ENCODE data around the gene HS6ST3. TPM values are rescaled to one million over a fixed set of nuclear protein-coding genes. Genes with fewer than 3 reads are reported as not detected.

Gene HS6ST3
- total RNA-seq, 1 experiment from 2014 or later, result 1.2 TPM

- Mint-ChIP-seq H3K4me3 (no peak overlapping the region), H3K4me1 (peaks cover 15% of the 10 kb centered on the region), H3K27ac (no peak overlapping the region), H3K27me3 (ENCODE audit: low read depth) (no peaks in the 10 kb centered on the region), H3K36me3 (0 out of 2 replicates have a peak, but pooled peaks cover 2% of the 10 kb centered on the region), H3K9me3 (peaks cover 8% of the 10 kb centered on the region)
- ATAC-seq (no peak), DNase-seq (ENCODE audit: low spot score) (no peak)
- ChIA-PET POLR2A (no interaction called here), CTCF (interaction anchor here (1.2 kb wide), 1 partner anchor 264 kb away, joined by 3 read pairs; no protein-coding TSS in a partner anchor)
- TF ChIP-seq SP1 (CRISPR knock-in tag; conservative IDR thresholded peaks at IDR 0.05) (no peak), E2F4 (CRISPR knock-in tag; IDR thresholded peaks at IDR 0.05; ENCODE audit: borderline replicate concordance, low read depth) (no peak), KAT7 (CRISPR knock-in tag; IDR thresholded peaks at IDR 0.05; ENCODE audit: borderline replicate concordance) (no peak), MXD4 (CRISPR knock-in tag; IDR thresholded peaks at IDR 0.05; ENCODE audit: borderline replicate concordance) (no peak), SOX15 (CRISPR knock-in tag; IDR thresholded peaks at IDR 0.05) (no peak), SMAD3 (CRISPR knock-in tag; IDR thresholded peaks at IDR 0.05; ENCODE audit: borderline replicate concordance) (no peak), CREM (CRISPR knock-in tag; IDR thresholded peaks at IDR 0.05) (no peak), ZNF263 (CRISPR knock-in tag; IDR thresholded peaks at IDR 0.05; ENCODE audit: low read depth) (no peak), IRF2 (CRISPR knock-in tag; IDR thresholded peaks at IDR 0.05; ENCODE audit: borderline replicate concordance, low read depth) (no peak), ATF6 (CRISPR knock-in tag; IDR thresholded peaks at IDR 0.05) (no peak)
Observed at GRCh38 chr13:96492766-96493165, 402.9 kb downstream of the HS6ST3 start.

- H3K36me3 Mint-ChIP-seq, result no peaks in the 10 kb centered on the region
- no peak overlapping the region for H3K4me3 Mint-ChIP-seq
- H3K27ac Mint-ChIP-seq, result no peak overlapping the region
- peaks cover 10% of the 10 kb centered on the region for H3K4me1 Mint-ChIP-seq
- no peak for TF ChIP-seq TP53 (CRISPR knock-in tag; IDR thresholded peaks at IDR 0.05)
- TF ChIP-seq ZBTB21 (CRISPR knock-in tag; IDR thresholded peaks at IDR 0.05; ENCODE audit: borderline replicate concordance), result no peak
- TF ChIP-seq KAT7 (CRISPR knock-in tag; IDR thresholded peaks at IDR 0.05; ENCODE audit: borderline replicate concordance), result no peak
- TF ChIP-seq USF1 (CRISPR knock-in tag; IDR thresholded peaks at IDR 0.05), result no peak
- TF ChIP-seq ATF3 (CRISPR knock-in tag; conservative IDR thresholded peaks at IDR 0.05), result no peak
- no peak for TF ChIP-seq IRF1 (CRISPR knock-in tag; IDR thresholded peaks at IDR 0.05)
- no peak for TF ChIP-seq ZNF423 (CRISPR knock-in tag; IDR thresholded peaks at IDR 0.05)
- no peak for TF ChIP-seq GRHL2 (CRISPR knock-in tag; IDR thresholded peaks at IDR 0.05; ENCODE audit: insufficient replicate concordance, severe bottlenecking)
- no peak for TF ChIP-seq FOXK1 (CRISPR knock-in tag; IDR thresholded peaks at IDR 0.05)
- TF ChIP-seq JUN (CRISPR knock-in tag; IDR thresholded peaks at IDR 0.05), result no peak
- TF ChIP-seq ETV6 (CRISPR knock-in tag; IDR thresholded peaks at IDR 0.05), result no peak
- no peak for TF ChIP-seq ZSCAN18 (CRISPR knock-in tag; IDR thresholded peaks at IDR 0.05)
- TF ChIP-seq MLX (CRISPR knock-in tag; IDR thresholded peaks at IDR 0.05), result no peak
- TF ChIP-seq ATF6 (CRISPR knock-in tag; IDR thresholded peaks at IDR 0.05), result no peak
- TF ChIP-seq FOXJ3 (CRISPR knock-in tag; IDR thresholded peaks at IDR 0.05; ENCODE audit: borderline replicate concordance), result no peak
- no peak for TF ChIP-seq ERG (CRISPR knock-in tag; IDR thresholded peaks at IDR 0.05)
- H3K9me3 Mint-ChIP-seq, result peaks cover 4% of the 10 kb centered on the region
- DNase-seq (ENCODE audit: low spot score) (no peak), ATAC-seq (no peak)
- POLR2A ChIA-PET, result no interaction called here
- CTCF ChIA-PET, result no interaction called here
- no peaks in the 10 kb centered on the region for H3K27me3 Mint-ChIP-seq (ENCODE audit: low read depth)
Observed at GRCh38 chr13:96499656-96500055, 409.7 kb downstream of the HS6ST3 start.

Data from WTC11 (cell line).